Measurements from ENCODE around the gene KIF16B. TPM values are rescaled to one million over a fixed set of nuclear protein-coding genes. Genes with fewer than 3 reads are reported as not detected.

The KIF16B gene
- total RNA-seq, 1 donor from 2014 or later, result 9.6 TPM

GRCh38 chr20:16308754-16309153, 264.5 kb downstream of the KIF16B start:
- intact Hi-C loops (cut with micrococcal nuclease), result no loop called here

GRCh38 chr20:16302818-16303217, 270.4 kb downstream of the KIF16B start:
- intact Hi-C loops (cut with micrococcal nuclease), result no loop called here

- intact Hi-C loops (cut with micrococcal nuclease), result no loop called here
Observed at GRCh38 chr20:16301986-16302385, 271.3 kb downstream of the KIF16B start.

GRCh38 chr20:16299897-16300296, 273.4 kb downstream of the KIF16B start:
- intact Hi-C loops (cut with micrococcal nuclease), result no loop called here

- intact Hi-C loops (cut with micrococcal nuclease), result no loop called here
Observed at GRCh38 chr20:16296931-16297330, 276.3 kb downstream of the KIF16B start.

- intact Hi-C loops (cut with micrococcal nuclease), result no loop called here
Observed at GRCh38 chr20:16295534-16295933, 277.7 kb downstream of the KIF16B start.

GRCh38 chr20:16293590-16293989, 279.7 kb downstream of the KIF16B start:
- intact Hi-C loops (cut with micrococcal nuclease), result no loop called here

- intact Hi-C loops (cut with micrococcal nuclease), result no loop called here
Observed at GRCh38 chr20:16292226-16292880, 280.9 kb downstream of the KIF16B start.

- intact Hi-C loops (cut with micrococcal nuclease), result no loop called here
Observed at GRCh38 chr20:16290358-16290757, 282.9 kb downstream of the KIF16B start.

GRCh38 chr20:16287776-16288175, 285.5 kb downstream of the KIF16B start:
- intact Hi-C loops (cut with micrococcal nuclease), result no loop called here

- intact Hi-C loops (cut with micrococcal nuclease), result no loop called here
Observed at GRCh38 chr20:16286601-16287000, 286.6 kb downstream of the KIF16B start.

GRCh38 chr20:16284385-16285100, 288.7 kb downstream of the KIF16B start:
- intact Hi-C loops (cut with micrococcal nuclease), result no loop called here

- intact Hi-C loops (cut with micrococcal nuclease), result no loop called here
Observed at GRCh38 chr20:16283978-16284377, 289.3 kb downstream of the KIF16B start.

GRCh38 chr20:16283307-16283706, 289.9 kb downstream of the KIF16B start:
- intact Hi-C loops (cut with micrococcal nuclease), result no loop called here

- intact Hi-C loops (cut with micrococcal nuclease), result no loop called here
Observed at GRCh38 chr20:16280219-16280618, 293.0 kb downstream of the KIF16B start.

GRCh38 chr20:16279320-16279719, 293.9 kb downstream of the KIF16B start:
- intact Hi-C loops (cut with micrococcal nuclease), result no loop called here

GRCh38 chr20:16273812-16274555, 299.3 kb downstream of the KIF16B start:
- intact Hi-C loops (cut with micrococcal nuclease), result no loop called here

GRCh38 chr20:16272780-16273360, 300.4 kb downstream of the KIF16B start:
- intact Hi-C loops (cut with micrococcal nuclease), result no loop called here

- intact Hi-C loops (cut with micrococcal nuclease), result no loop called here
Observed at GRCh38 chr20:16271450-16271849, 301.8 kb downstream of the KIF16B start.

GRCh38 chr20:16270989-16271388, 302.3 kb downstream of the KIF16B start:
- intact Hi-C loops (cut with micrococcal nuclease), result no loop called here

- intact Hi-C loops (cut with micrococcal nuclease), result no loop called here
Observed at GRCh38 chr20:16270314-16270931, 302.8 kb downstream of the KIF16B start.

Measured in T-helper 1 cell treated with Interleukin-12 subunit alpha and Interleukin-12 subunit beta and Interleukin-4 antibody, amounts not matched to agents 30 ng/mL and 1 ng/mL, for 36 hours (primary cell).